SK-N-SH (cell line): ENCODE data around the gene RNF157. TPM values are rescaled to one million over a fixed set of nuclear protein-coding genes. Genes with fewer than 3 reads are reported as not detected.

Experiments
- CTCF ChIA-PET: fragments of 300-600, 350-600 bp; formaldehyde crosslinking; extraction: SDS; loops from one replicate; lab custom pipeline; 2021; lab: Yijun Ruan, JAX
- POLR2A ChIA-PET: fragments of 350-600 bp; sonication (Branson Sonifier 250); formaldehyde crosslinking; extraction: SDS; loops from one replicate; lab custom pipeline; 2020; ENCODE audit warnings: antibody characterized with exemption, inconsistent platforms; lab: Yijun Ruan, JAX
- DNase-seq: peaks from one replicate; pipeline ENCODE4 v3.0.0; 2012
- H2AFZ ChIP-seq: fragments of 200-600 bp; sonication (generic); 2 replicates; pipeline ENCODE4 v1.8.1; 2016; ENCODE audit warnings: antibody characterized with exemption, mild to moderate bottlenecking, low read depth
- H3F3A ChIP-seq: fragments of 200-600 bp; sonication (generic); replicated peaks from 2 replicates; pipeline ENCODE3; 2016; ENCODE audit warnings: antibody characterized with exemption, mild to moderate bottlenecking; ENCODE audit not compliant: insufficient read depth
- H3K27ac ChIP-seq, 2 experiments: fragments of 200-500 bp in 1 of 2; fragments of 200-600 bp in 1 of 2; sonication (Bioruptor generic) in 1 of 2; sonication (generic), shearing (Covaris generic) in 1 of 2; 2 replicates each; pipeline versions ENCODE4 v1.5.1 to v1.6.1; 2014 to 2016; ENCODE audit warnings: low read depth in 2 of 2, inconsistent platforms in 1 of 2, low read length in 1 of 2, mild to moderate bottlenecking in 1 of 2, mixed read lengths in 1 of 2
- H3K27me3 ChIP-seq: fragments of 200-600 bp; sonication (generic), shearing (Covaris generic); 2 replicates; pipeline ENCODE4 v1.6.1; 2016; ENCODE audit warnings: mixed run types; ENCODE audit not compliant: insufficient read depth
- H3K36me3 ChIP-seq, 2 experiments: fragments of 200-500 bp in 1 of 2; fragments of 200-600 bp in 1 of 2; sonication (Bioruptor generic) in 1 of 2; sonication (generic) in 1 of 2; replicated peaks in 1 of 2; 2 replicates each; pipeline versions ENCODE3 to v1.5.1; 2014 to 2016; ENCODE audit warnings: low read length in 1 of 2, mild to moderate bottlenecking in 1 of 2; ENCODE audit not compliant: insufficient read depth in 2 of 2, control insufficient read depth in 1 of 2
- H3K4me1 ChIP-seq, 2 experiments: fragments of 200-500 bp in 1 of 2; fragments of 200-600 bp in 1 of 2; sonication (Bioruptor generic) in 1 of 2; sonication (generic), shearing (Covaris generic) in 1 of 2; 2 replicates each; pipeline versions ENCODE4 v1.5.1 to v1.6.1; 2014 to 2016; ENCODE audit warnings: low read depth in 1 of 2, low read length in 1 of 2, mixed run types in 1 of 2; ENCODE audit not compliant: insufficient read depth in 2 of 2, control insufficient read depth in 1 of 2
- H3K4me2 ChIP-seq: fragments of 200-600 bp; sonication (generic), shearing (Covaris generic); 2 replicates; pipeline ENCODE4 v1.6.1; 2017; ENCODE audit warnings: mixed run types
- H3K4me3 ChIP-seq, 2 experiments: fragments of 200-500 bp in 1 of 2; fragments of 200-600 bp in 1 of 2; sonication (Bioruptor generic) in 1 of 2; sonication (generic), shearing (Covaris generic) in 1 of 2; 2 replicates each; pipeline versions ENCODE4 v1.5.1 to v1.8.1; 2014 to 2016; ENCODE audit warnings: low read depth in 2 of 2, inconsistent platforms in 1 of 2, low read length in 1 of 2, mild to moderate bottlenecking in 1 of 2, mixed read lengths in 1 of 2, moderate library complexity in 1 of 2
- H3K79me2 ChIP-seq: fragments of 200-600 bp; sonication (generic); 2 replicates; pipeline ENCODE4 v1.8.1; 2017; ENCODE audit warnings: mild to moderate bottlenecking; ENCODE audit not compliant: insufficient read depth
- H3K9ac ChIP-seq: fragments of 200-600 bp; sonication (generic); 2 replicates; pipeline ENCODE4 v1.6.1; 2017; ENCODE audit warnings: mixed run types
- H3K9me2 ChIP-seq: fragments of 200-600 bp; sonication (generic); 2 replicates; pipeline ENCODE4 v1.6.1; 2017; ENCODE audit warnings: mixed run types
- H3K9me3 ChIP-seq: fragments of 200-600 bp; sonication (generic); 2 replicates; pipeline ENCODE4 v1.6.1; 2017; ENCODE audit warnings: mixed run types, mild to moderate bottlenecking, moderate library complexity
- H4K20me1 ChIP-seq: fragments of 200-600 bp; sonication (generic); 2 replicates; pipeline ENCODE4 v1.6.1; 2017; ENCODE audit warnings: mild to moderate bottlenecking, mixed run types; ENCODE audit not compliant: insufficient read depth
- CHD2 ChIP-seq: fragments of 150-350 bp; IDR thresholded peaks from 2 replicates; pipeline ENCODE4 v1.6.1; 2018; ENCODE audit warnings: low read length; ENCODE audit not compliant: partially characterized antibody
- FOSL2 ChIP-seq: IDR thresholded peaks from 2 replicates; pipeline ENCODE4 v1.4.0; 2012; ENCODE audit warnings: low read depth, mild to moderate bottlenecking, moderate library complexity, borderline replicate concordance
- FOXM1 ChIP-seq: IDR thresholded peaks from 2 replicates; pipeline ENCODE4 v1.4.0; 2012; ENCODE audit warnings: low read depth, mild to moderate bottlenecking
- GATA2 ChIP-seq: sonication (generic); formaldehyde crosslinking; IDR thresholded peaks from 2 replicates; pipeline ENCODE4 v1.5.0; 2020; ENCODE audit warnings: mild to moderate bottlenecking, missing genetic modification reagents
- MXI1 ChIP-seq: IDR thresholded peaks from 2 replicates; pipeline ENCODE4 v1.6.1; 2012; ENCODE audit warnings: mild to moderate bottlenecking, low read depth, low read length, improper control_type of control experiment
- NFIC ChIP-seq: IDR thresholded peaks from 2 replicates; pipeline ENCODE4 v1.4.0; 2012; ENCODE audit warnings: borderline replicate concordance
- NRF1 ChIP-seq: IDR thresholded peaks from 2 replicates; pipeline ENCODE4 v1.6.1; 2012; ENCODE audit warnings: low read depth, mild to moderate bottlenecking, low read length
- POLR2AphosphoS5 ChIP-seq: IDR thresholded peaks from 2 replicates; pipeline ENCODE4 v1.6.1; 2012; ENCODE audit warnings: low read depth, low read length
- RFX5 ChIP-seq: IDR thresholded peaks from 2 replicates; pipeline ENCODE4 v1.6.1; 2012; ENCODE audit warnings: mild to moderate bottlenecking, improper control_type of control experiment, low read length
- RXRA ChIP-seq: IDR thresholded peaks from 2 replicates; pipeline ENCODE4 v1.4.0; 2012; ENCODE audit warnings: low read depth, mild to moderate bottlenecking, borderline replicate concordance
- SIN3A ChIP-seq: IDR thresholded peaks from 2 replicates; pipeline ENCODE4 v1.6.1; 2012; ENCODE audit warnings: low read depth, mild to moderate bottlenecking, low read length, moderate library complexity, borderline replicate concordance
- TAF1 ChIP-seq: IDR thresholded peaks from 2 replicates; pipeline ENCODE4 v1.6.1; 2012; ENCODE audit warnings: low read depth, mild to moderate bottlenecking, low read length, moderate library complexity, borderline replicate concordance
- YY1 ChIP-seq: IDR thresholded peaks from 2 replicates; pipeline ENCODE4 v1.4.0; 2012; ENCODE audit warnings: low read depth, mild to moderate bottlenecking
- WGBS: methylation state at CpG from one replicate; pipeline ENCODE4 v1.1.6; 2017; ENCODE audit warnings: low lambda C conversion rate; 5-methylcytosine and 5-hydroxymethylcytosine counted together
- polyA plus RNA-seq, 3 experiments: library from polyadenylated mRNA; depleted of rRNA; stranded (reverse); fragments of >200 nt; gene quantifications; 2 replicates each; pipeline ENCODE4 v1.2.3, GENCODE V29; 2012
- TF ChIP-seq, protein P1 (sequence below): IDR thresholded peaks from 2 replicates; pipeline ENCODE4 v1.4.0; 2012; ENCODE audit warnings: low read depth, borderline replicate concordance
- TF ChIP-seq, protein P2 (sequence below): fragments of 150-350 bp; IDR thresholded peaks from 2 replicates; pipeline ENCODE4 v1.6.1; 2016; ENCODE audit warnings: mild to moderate bottlenecking, low read depth, low read length
- TF ChIP-seq, protein P3 (sequence below): fragments of 200-600 bp; sonication (generic); IDR thresholded peaks from 2 replicates; pipeline ENCODE4 v1.6.1; 2017; ENCODE audit warnings: antibody characterized with exemption, mild to moderate bottlenecking, moderate library complexity
- TF ChIP-seq, protein P4 (sequence below): IDR thresholded peaks from 2 replicates; pipeline ENCODE4; 2012
- TF ChIP-seq, protein P5 (sequence below): IDR thresholded peaks from 2 replicates; pipeline ENCODE4 v1.4.0; 2012; ENCODE audit warnings: low read depth
- TF ChIP-seq, protein P6 (sequence below): IDR thresholded peaks from 2 replicates; pipeline ENCODE4 v1.4.0; 2012; ENCODE audit warnings: low read depth, borderline replicate concordance

The RNF157 gene
- polyA plus RNA-seq, 1 of the 3 experiments (the other 2 are of a cell fraction): 5.2 TPM

DNA sequence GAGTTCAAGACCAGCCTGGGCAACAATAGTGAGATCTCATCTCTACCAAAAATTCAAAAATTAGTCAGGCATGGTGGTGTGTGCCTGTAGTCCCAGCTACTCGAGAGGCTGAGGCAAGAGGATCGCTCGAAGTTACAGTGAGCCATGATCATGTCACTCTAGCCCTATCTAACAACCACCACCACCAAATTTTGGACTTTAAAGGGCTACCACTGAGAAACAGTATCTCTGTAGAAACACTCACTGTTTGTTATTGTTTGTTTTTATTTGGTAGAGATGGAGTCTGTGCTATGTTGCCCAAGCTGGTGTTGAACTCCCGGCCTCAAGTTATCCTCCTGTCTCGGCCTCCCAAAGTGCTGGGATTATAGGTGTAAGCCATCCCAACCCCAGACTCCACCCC, 23.6 kb upstream of the RNF157 start:
- H3K4me3 ChIP-seq: peak overlapping the region in 1 of 2 experiments; percentile 56; a peak in 1 of 4 replicates
- ChIA-PET CTCF (interaction anchor here (1.1 to 8.1 kb wide), 11 partner anchors 9 to 408 kb away, joined by 3 to 86 read pairs (median 5); partner anchors contain the start of gene WBP2), POLR2A (no interaction called here)
- peak overlapping the region; percentile 69 for H3K9ac ChIP-seq
- H3K9me2 ChIP-seq: no peaks in the 10 kb centered on the region
- WGBS: 92% methylated on average over 5 of the region's 5 CpGs
- DNase-seq: no peak
- H2AFZ ChIP-seq: peak overlapping the region; percentile 96
- no peaks in the 10 kb centered on the region for H3K27me3 ChIP-seq
- peaks cover 21% of the 10 kb centered on the region for H3F3A ChIP-seq
- H3K9me3 ChIP-seq: no peaks in the 10 kb centered on the region
- peak overlapping the region; percentile 75 for H3K4me2 ChIP-seq
- peaks cover 15 to 18% of the 10 kb centered on the region in 2 experiments; a peak in 3 of 4 replicates for H3K4me1 ChIP-seq
- peak overlapping the region; percentile 77 to 95; a peak in 3 of 4 replicates for H3K27ac ChIP-seq
- H4K20me1 ChIP-seq: peaks cover under 1% of the 10 kb centered on the region; the same call in 1 of the 2 replicates
- H3K36me3 ChIP-seq: peaks cover 2 to 8% of the 10 kb centered on the region in 2 experiments
- TF ChIP-seq CHD2: no peak
- no peak for TF ChIP-seq TAF1
- TF ChIP-seq MXI1: no peak
- peaks cover 34% of the 10 kb centered on the region for H3K79me2 ChIP-seq

DNA sequence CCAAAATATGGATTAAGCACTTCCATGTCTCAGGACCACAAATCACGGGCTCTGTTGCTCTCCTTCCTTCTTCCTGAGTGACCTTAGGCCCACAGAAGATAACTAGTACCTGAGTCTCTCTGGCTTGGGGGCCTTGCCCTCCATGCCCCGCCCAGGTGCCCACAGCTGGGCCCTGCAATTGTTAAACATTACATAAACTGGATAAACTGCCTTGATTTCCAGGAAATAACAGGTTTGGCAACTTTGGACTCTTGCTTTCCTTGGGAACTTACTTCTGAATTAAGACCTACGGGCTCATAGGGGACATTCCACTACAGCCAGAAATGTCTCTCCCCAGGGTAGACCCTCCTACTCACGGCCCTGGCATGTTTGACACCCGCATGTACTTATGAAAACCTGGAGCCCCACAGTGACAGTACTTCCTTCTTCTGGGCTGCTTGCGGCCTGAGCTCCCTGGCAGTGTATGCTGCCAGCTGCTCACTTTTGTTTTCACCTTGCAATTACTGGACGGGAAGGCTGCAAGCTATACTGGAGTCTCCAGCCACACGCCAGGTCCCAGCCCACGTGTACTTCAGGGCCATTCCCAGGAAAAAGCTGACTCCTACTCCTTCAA, 22.5 kb upstream of the RNF157 start:
- Histone ChIP-seq H3K9me2 (no peaks in the 10 kb centered on the region), H3K4me1 (peaks cover 11 to 14% of the 10 kb centered on the region in 2 experiments; a peak in 3 of 4 replicates), H3K27me3 (no peaks in the 10 kb centered on the region), H3F3A (peaks cover 18% of the 10 kb centered on the region), H3K79me2 (peaks cover 23% of the 10 kb centered on the region), H3K36me3 (peaks cover 0 to 4% of the 10 kb centered on the region in 2 experiments), H3K9me3 (no peaks in the 10 kb centered on the region), H3K9ac (no peak overlapping the region), H2AFZ (peak overlapping the region; percentile 96), H3K4me2 (no peak overlapping the region), H4K20me1 (no peaks in the 10 kb centered on the region), H3K27ac (peak overlapping the region in 1 of 2 experiments; percentile 22; a peak in 1 of 4 replicates), H3K4me3 (no peak overlapping the region)
- CTCF ChIA-PET: interaction anchor here (0.6 to 8.1 kb wide), 12 partner anchors 8 to 503 kb away, joined by 3 to 86 read pairs (median 4); partner anchors contain the start of gene WBP2
- no peak for DNase-seq
- POLR2A ChIA-PET: interaction anchor here (1.2 kb wide), 1 partner anchor 90 kb away, joined by 5 read pairs; no protein-coding TSS in a partner anchor
- 94% methylated on average over 9 of the region's 9 CpGs for WGBS
- TF ChIP-seq, protein P1, sequence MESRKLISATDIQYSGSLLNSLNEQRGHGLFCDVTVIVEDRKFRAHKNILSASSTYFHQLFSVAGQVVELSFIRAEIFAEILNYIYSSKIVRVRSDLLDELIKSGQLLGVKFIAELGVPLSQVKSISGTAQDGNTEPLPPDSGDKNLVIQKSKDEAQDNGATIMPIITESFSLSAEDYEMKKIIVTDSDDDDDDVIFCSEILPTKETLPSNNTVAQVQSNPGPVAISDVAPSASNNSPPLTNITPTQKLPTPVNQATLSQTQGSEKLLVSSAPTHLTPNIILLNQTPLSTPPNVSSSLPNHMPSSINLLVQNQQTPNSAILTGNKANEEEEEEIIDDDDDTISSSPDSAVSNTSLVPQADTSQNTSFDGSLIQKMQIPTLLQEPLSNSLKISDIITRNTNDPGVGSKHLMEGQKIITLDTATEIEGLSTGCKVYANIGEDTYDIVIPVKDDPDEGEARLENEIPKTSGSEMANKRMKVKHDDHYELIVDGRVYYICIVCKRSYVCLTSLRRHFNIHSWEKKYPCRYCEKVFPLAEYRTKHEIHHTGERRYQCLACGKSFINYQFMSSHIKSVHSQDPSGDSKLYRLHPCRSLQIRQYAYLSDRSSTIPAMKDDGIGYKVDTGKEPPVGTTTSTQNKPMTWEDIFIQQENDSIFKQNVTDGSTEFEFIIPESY: no peak
- TF ChIP-seq RXRA: no peak
- TF ChIP-seq YY1: no peak
- no peak for TF ChIP-seq FOSL2
- TF ChIP-seq POLR2AphosphoS5: no peak
- no peak for TF ChIP-seq NFIC
- TF ChIP-seq GATA2: no peak
- TF ChIP-seq MXI1: no peak
- TF ChIP-seq NRF1: no peak
- no peak for TF ChIP-seq CHD2
- no peak for TF ChIP-seq SIN3A
- TF ChIP-seq, protein P2, sequence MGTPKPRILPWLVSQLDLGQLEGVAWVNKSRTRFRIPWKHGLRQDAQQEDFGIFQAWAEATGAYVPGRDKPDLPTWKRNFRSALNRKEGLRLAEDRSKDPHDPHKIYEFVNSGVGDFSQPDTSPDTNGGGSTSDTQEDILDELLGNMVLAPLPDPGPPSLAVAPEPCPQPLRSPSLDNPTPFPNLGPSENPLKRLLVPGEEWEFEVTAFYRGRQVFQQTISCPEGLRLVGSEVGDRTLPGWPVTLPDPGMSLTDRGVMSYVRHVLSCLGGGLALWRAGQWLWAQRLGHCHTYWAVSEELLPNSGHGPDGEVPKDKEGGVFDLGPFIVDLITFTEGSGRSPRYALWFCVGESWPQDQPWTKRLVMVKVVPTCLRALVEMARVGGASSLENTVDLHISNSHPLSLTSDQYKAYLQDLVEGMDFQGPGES: no peak
- TF ChIP-seq, protein P3, sequence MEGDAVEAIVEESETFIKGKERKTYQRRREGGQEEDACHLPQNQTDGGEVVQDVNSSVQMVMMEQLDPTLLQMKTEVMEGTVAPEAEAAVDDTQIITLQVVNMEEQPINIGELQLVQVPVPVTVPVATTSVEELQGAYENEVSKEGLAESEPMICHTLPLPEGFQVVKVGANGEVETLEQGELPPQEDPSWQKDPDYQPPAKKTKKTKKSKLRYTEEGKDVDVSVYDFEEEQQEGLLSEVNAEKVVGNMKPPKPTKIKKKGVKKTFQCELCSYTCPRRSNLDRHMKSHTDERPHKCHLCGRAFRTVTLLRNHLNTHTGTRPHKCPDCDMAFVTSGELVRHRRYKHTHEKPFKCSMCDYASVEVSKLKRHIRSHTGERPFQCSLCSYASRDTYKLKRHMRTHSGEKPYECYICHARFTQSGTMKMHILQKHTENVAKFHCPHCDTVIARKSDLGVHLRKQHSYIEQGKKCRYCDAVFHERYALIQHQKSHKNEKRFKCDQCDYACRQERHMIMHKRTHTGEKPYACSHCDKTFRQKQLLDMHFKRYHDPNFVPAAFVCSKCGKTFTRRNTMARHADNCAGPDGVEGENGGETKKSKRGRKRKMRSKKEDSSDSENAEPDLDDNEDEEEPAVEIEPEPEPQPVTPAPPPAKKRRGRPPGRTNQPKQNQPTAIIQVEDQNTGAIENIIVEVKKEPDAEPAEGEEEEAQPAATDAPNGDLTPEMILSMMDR: no peak
- TF ChIP-seq, protein P4, sequence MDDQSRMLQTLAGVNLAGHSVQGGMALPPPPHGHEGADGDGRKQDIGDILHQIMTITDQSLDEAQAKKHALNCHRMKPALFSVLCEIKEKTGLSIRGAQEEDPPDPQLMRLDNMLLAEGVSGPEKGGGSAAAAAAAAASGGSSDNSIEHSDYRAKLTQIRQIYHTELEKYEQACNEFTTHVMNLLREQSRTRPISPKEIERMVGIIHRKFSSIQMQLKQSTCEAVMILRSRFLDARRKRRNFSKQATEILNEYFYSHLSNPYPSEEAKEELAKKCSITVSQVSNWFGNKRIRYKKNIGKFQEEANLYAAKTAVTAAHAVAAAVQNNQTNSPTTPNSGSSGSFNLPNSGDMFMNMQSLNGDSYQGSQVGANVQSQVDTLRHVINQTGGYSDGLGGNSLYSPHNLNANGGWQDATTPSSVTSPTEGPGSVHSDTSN: no peak
- TF ChIP-seq FOXM1: no peak
- TF ChIP-seq, protein P5, sequence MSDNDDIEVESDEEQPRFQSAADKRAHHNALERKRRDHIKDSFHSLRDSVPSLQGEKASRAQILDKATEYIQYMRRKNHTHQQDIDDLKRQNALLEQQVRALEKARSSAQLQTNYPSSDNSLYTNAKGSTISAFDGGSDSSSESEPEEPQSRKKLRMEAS: no peak
- TF ChIP-seq, protein P6, sequence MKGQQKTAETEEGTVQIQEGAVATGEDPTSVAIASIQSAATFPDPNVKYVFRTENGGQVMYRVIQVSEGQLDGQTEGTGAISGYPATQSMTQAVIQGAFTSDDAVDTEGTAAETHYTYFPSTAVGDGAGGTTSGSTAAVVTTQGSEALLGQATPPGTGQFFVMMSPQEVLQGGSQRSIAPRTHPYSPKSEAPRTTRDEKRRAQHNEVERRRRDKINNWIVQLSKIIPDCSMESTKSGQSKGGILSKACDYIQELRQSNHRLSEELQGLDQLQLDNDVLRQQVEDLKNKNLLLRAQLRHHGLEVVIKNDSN: no peak
- no peak for TF ChIP-seq RFX5
